GM19463 (cell line): Measurements from ENCODE around the gene PYGO2.

ENCODE experiments used
- ATAC-seq: cut with Tn5 transposase; IDR thresholded peaks from one replicate; pipeline ENCODE4 v1.9.1; 2021; ENCODE audit warnings: mild to moderate bottlenecking, moderate library complexity; ENCODE audit not compliant: unreplicated experiment

Gene PYGO2

DNA sequence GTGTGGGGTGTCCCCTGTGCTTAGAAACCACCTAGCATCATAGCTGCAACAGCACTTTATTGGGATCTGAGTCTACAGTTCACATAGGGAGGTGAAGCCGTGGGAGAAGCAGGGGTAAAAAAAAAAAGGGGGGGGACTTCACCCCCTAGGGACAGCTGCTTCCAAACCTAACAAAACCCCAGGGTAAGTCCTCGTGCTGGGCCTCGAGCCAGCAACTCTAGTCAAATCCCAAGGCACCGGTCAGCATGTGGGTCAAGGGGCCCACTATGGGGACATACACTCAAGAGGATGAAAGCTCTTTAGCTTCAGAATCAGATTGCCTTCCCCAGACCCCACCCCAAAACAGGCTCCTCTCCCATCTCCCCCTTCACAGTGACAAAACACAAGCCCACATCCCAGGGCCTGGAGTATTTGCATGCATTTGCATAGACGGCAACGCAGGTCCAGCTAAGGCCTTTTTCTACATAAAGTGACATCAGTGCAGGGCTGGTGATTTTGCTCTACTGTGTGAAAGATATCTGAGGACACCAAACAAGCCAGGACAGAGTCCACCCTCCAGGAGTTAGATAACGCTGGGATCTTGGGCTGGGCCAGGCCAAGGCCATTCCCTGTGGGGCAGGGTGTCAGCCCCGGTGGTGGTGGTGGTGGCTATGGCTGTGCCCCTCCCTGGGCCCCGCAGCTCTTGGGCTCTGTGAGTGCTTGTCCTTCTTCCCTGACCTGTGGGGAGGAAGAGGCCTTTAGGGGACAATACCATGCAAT, 17.0 kb downstream of the PYGO2 start:
- no peak for ATAC-seq

DNA sequence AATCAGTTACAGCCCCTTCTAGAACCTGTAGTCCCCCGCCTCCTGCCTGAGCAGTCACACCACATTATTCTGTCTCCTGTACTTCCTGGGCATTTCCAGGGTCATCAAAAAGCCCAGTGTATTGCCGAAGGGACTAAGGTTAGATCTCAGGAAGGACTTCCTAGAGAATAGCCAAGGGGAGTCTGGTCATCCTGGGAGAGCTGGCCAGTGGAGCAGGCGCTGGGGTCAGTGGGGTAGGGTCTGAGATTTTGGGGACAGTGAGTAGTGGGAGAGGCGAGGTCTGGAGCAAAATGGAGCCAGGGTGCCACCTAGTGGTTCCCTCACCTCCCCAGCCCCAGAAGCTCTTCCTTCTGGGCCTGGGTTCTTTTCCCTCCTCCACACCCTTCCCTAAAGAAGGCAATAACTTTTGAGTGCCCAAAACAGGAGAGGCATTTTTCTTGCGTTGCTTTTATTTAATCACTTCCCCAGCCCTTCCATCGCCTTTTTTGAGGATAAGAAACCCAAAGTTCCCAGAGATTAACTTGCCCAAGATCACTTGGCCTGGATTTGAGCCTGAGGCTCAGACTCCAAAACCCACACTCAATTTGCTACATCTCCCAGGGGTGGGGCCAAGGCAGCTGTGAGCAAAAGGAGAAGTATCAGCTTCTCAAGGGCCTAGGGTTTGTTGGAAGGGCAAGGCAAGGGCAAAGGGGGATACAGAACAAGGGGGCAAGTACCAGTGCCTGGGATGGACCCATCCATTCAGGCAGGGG, 17.8 kb downstream of the PYGO2 start:
- no peak for ATAC-seq

DNA sequence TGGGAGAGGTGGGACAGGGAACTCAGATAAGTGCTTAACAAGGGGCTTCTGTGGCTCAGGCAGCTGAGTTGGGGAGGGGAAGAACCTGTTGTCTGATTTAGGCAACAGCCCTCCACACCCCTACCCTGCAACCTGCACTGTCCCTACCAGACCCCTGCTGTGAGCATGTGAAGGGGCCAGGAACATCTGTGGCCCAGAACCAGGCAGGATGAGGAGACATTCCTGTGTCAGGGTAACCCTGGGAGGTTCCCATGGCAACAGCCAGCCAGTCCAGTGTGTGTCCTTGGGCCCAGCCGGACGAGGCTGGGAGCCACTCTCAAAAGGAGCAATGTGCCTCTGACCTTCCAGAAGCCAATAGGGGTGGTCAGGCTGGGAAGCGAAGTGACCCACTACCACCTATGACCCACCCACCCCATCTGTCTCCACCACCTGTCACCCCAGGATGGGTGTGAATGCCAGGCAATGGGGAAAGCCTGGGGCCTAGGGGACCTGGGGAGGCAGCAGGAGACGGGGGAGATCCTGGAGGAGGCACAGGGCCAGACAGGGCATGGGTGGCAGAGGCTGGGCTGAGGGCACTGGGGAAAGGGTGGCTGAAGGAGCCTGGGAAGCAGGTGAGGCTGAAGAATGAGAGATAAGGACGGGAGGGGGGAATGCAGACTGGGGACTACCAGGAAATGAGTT, 20.1 kb downstream of the PYGO2 start:
- no peak for ATAC-seq

DNA sequence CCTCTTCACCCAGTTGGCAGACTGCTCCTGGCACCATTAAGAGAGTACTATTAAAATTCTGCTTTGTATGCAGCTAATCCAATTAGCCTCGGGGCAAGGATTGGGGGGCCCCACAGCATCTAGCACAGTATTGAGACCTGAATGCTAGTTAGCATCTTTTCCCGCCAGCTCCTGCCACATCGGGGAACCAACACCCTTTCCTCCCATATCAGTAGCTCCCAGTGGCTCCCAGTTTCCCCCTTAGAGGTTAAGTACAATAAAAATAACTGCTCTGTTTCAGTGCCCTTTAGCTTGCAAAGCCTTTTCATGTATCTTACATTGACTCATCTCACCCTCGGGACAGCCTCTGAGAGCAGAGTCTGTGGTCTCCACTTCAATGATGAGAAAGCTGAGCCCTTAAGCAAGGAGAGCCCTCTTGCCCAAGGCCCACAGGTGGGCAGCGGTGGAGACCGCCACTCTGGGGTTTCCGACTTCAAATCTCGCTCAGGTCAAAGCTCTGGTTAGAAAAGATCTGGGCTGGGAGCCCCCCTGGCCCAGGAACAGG, 20.9 kb downstream of the PYGO2 start:
- ATAC-seq: no peak

DNA sequence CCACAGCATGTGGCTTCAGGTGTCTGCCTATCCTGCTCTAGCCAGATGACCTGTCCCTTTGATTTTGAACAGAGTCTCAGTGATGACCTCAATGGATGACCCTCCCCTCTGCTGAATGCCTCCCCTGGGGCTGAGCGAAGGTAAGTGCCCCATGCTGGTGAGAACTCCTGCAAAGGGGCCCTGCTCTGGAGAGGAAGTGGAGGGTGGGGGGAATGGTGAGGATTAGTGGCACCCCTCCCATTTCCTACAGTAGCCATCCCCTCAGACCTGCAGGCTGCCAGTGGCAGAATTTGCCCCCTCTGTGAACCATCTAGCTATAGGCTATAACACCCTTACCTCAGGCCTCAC, 21.4 kb downstream of the PYGO2 start:
- ATAC-seq: no peak

DNA sequence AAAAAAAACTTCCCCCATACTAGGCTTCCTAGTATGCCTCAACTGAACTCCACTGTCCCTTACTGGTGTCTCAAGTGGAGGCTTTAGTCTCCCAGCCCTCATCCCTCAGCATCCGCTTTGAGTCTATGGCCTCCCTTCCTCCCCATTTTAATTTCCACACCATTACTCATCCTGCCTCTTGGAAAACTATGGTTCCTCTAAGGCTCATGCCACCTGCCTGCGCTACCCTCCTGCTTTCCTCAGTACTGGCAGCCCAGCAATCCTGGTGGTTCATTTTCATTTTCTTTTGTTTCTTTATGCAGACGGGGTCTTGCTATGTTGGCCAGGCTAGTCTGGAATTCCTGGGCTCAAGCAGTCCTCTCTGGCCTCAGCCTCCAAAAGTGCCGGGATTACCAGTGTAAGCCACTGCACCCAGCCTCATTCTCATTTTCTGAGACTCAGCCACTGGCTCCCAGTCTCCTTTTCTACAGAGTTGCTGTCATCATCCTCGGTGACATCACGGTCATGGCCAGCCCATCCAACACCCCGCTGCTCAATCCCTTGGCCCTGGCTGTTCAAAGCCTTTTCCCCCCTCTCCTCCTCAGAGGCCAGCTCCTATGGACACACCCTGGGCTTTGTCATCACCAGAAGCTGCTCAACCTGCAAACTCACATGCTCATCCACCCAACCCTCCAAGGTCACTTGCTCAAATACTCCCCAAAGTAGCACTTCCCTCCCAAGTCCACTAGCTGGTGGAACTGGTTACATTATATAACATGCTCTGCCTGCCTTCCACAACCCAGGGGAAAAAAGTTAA, 22.8 kb downstream of the PYGO2 start:
- ATAC-seq: no peak

DNA sequence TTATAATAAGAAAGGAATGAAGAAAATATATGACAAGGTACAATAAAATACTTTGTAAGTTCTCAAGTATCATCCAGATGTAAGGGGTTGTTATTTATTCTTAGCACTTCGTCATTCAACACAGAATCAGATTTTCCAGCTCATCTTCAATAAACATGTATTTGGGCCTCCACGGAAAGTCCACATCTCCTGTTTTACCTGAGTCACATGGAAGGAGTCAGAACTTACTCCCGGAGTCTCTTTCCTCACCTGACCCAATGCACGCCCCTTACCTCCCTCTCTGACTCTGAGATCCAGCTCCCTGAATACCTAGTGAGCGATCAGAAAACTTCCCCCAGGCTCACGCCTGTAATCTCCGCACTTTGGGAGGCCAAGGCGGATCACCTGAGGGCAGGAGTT, 23.6 kb downstream of the PYGO2 start:
- no peak for ATAC-seq

DNA sequence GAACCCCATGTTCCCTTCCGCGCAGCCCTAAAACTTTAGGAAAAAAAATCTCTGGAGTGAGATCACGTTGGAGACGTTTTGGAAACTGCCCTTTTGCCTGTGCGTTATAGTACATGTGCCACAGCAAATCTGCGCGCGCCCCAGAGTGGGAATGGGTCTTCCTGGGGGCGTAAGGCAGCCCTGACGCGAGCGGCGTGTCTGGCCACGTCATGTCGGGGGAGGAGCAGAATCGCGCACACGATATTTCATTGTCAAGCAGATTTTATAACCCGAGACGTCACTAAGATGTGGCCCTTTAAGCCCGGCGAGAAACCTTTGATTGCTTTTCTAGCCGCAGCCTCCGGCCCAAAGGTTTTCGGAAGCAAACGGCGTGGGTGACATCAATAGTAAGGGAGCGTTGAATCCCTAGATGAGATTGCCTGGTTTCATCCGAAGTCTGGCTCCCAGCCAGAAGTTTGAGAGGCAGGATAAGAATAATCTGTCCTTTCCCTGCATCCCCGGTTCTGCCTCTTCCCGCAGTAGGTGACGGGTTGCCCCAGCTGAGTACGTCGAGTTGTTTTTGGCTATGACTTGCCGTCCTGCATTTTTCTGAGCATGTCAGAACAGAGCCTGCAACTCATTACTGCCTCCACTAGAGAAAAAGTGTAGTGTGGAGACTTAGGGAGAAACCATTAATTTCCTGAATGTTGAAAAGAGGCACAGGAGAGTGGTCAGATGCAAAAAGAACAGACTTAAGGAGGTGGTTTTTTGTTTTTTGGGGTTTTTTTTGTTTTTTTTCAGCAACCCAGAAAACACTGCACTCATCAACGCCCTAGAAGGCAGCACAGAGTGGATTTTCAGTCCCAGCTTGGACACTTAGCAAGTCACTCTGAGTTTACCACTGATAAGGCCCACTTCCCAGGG, 24.2 kb downstream of the PYGO2 start:
- ATAC-seq: peak; percentile 47

DNA sequence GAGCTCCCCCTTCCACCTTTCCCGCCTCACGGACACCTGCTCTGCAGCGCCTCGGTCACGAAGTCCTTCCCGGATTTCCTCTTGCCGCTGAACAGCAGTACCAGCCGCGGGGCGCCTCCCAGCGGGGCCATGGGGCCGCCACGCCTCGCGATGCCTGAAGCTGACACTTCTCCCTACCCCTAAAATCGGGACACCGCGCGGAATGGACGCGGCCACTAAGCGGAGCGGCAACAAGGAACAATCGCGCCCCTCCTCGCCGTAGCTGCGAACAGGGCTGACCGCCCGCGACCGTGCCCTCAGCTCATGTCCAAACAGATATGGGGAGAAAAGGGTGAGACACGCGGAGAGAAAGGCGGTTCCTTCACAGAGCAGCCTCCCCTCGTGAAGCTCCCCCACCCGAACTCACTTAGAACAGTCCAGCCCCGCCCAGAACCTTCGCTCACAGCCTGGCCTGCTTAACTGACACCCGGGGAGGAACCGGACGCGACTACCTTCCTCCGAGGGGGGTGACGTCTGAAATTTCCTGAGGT, 25.0 kb downstream of the PYGO2 start, which contains the start of gene PMVK:
Gene PMVK, minus strand, starts transcription at position 165 of the 530 bp plus-strand sequence. Its CDS starts 34 bp downstream, at position 131.
- ATAC-seq: peak; percentile 56

DNA sequence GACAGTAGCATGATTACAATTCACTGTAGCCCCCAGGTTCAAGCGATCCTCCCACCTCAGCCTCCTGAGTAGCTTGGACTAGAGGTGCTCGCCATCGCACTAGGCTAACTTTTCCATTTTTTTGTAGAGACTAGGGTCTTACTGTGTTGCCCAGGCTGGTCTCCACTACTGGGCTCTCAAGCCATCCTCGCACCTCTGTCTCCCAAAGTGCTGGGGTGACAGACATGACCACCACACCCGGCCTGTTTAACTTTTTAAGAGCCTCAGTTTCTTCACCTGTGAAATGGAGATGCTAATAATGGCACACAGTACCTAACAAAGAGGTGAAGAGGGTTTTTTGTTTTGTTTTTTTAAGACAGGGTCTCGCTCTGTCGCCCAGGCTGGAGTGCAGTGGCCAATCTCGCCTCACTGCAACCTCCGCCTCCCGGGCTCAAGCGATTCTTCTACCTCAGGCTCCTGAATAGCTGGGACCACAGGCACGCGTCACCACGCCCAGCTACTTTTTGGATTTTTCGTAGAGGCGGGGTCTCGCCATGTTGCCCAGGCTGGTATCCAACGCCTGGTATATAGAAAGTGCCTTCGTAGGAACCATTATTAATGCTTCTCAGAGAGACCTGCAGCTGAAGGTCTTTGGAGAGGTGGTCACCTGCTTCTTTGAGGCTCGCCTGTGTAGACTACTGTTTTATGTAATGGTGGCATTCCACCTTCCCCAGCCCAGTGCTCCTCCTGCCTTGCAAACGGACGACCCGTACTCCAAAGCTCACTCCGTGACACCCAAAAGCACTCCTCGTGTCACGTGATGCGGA, 25.6 kb downstream of the PYGO2 start:
- no peak for ATAC-seq

DNA sequence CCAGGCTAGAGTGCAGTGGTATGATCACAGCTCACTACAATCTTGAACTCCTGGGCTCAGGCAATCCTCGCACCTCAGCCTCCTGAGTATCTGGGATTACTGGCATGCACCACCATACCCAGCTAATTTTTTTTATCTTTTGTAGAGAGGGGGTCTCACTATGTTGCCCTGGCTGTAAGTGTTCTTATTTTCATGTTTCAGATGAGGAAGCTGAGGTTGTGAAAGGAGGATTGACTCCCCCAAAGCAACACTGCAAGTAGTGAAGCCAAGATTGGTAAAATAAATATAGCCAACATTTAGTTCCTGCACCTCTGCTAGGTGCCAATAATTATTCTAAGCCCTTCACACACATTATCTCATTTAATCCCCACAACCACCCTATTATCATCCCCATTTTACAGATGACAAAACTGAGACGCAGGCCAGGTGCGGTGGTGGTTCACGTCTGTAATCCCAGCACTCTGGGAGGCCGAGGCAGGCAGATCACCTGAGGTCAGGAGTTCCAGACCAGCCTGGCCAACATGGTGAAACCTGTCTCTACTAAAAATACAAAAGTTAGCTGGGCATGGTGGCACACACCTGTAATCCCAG, 27.1 kb downstream of the PYGO2 start:
- ATAC-seq: no peak

DNA sequence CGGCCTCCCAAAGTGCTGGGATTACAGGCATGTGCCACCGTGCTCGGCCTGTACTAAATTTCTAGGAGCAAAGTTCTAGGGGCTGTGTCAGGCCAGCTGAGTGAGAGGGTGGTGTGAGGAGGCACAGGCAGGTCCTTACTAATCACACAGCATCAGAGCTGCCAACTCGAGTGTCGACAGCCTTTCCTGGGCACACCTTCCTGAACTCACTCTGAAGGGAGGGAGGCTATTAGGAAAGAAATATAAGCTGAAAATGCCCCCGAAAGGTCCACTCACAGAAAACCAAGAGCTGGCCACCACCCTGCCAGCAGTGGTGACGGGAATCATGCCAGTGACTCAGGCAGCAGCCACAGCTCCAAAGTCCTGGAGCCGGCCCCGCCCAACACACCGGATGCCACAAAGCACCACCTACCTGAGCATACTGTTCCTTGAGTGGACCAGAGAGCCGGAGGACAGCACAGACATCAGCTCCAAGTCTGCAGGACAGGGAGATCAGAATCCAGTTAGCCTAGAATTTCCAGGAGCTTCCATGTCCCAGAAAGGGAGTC, 29.6 kb downstream of the PYGO2 start:
- ATAC-seq: no peak

DNA sequence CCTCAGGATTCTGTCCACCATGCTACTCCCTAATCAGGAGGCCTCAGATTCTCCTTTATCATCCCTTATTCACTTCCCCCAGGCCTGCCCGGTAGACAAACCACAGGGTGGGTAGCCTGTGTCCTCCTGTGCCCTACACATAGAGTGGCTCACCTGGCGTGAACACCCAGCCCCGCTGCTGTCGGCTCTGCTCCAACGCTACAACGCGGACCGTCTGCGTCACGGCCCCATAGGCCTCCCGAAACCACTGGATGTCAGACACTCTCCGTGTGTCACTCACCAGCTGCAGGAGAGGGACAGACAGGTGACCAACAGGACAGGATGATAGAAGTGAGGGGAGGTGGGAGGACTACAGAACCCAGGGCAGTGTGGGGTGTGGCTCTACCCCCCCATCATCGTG, 35.4 kb downstream of the PYGO2 start:
- ATAC-seq: no peak

DNA sequence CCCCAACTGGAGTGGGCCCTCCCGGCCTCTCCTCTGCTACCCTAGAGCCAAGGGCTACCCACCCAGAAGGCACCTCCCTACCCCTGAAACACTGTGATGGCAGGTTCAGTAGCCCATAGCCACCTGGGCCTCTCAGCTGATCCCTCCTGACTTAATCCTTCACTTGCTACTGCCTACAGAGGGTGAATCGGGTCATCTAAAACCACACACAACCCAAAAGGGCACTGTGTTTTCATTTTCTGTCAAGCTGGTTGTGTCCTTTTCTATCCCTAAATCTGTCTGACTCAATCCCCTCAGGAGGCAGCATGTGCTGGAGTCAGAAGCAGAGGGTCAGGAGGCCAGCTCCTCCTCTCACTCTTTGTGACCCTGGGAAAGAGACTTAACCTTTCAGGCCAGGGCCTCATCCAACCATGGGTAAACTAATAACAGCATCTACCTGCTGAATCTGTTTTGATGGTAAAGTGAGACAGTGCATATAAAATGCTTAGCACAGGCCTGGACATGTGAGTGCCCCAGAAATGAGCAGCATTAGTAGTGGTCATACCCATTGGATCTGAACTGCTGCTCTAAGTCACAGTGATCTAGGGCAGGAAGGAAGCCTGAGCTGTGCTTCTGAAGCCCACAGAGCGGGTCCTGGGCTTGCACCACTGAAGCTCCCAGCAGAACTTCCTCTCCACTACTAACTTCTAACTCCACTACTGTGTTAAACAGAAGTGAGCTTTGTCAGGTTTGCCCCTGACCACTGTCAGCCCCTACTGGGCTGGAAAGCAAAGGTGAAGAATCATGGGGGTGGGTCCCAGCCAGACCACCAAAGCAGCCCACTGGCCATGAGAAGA, 36.0 kb downstream of the PYGO2 start:
- ATAC-seq: no peak

DNA sequence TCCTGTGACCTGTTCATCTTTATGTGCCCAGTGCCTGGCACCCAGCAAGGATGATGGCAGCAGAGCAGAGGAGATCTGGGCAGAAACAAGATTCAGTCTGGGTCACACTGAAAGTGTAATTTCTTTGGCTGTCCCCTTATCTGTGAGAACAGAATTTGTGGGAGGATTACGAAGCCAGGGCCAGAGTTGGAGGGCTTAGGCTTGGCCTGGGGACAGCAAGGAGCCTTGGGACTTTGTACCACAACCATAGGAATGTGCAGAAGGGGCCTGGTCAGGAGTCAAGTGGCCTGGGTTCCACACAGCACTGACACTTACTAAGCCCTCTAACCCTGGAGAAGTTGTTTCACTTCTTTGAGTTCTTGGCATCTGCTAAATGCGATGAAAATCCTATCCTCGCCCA, 37.9 kb downstream of the PYGO2 start:
- ATAC-seq: no peak

DNA sequence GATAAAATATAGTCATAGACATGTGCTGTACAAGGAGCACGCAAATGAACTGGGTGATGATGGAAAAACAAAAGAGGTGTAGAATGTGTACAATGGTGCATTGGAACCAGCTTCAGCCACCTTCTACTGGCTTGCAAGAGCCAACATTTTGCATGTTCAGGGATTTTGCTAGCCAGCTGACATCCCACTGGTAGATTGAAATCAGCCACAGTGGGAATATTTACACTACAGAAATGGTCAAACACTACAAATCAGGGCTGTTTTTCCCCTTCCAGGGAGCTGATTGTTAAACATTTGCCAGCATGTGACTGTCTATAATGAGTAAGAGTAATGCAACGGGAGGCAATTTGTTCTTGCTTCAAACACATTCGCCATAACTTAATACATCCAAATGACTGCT, 48.3 kb downstream of the PYGO2 start:
- no peak for ATAC-seq

DNA sequence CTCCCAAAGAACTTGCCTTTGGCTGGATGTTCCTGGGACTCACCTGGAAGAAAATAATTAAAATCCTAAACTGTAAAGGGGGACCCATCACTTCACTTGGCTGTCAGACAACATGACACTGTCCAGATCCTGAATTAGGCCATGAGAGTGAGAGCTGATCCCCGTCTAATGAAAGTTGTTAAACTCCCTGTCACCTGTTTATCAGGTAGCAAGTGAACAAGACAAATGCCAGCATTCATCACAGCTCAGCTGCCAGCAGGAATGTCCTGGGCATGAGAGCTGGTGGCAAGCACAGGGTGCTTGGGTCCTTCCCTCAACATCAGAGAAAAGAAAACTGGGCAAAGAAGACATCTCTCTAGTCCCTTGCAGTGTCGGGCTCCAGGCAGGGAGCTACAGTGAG, 48.8 kb downstream of the PYGO2 start:
- ATAC-seq: no peak
